ENCODE results near the gene RGS18.
"Not testable (repeated sequence)": the region's sequence is repeated elsewhere in the genome, so short reads cannot be mapped to it uniquely, and the experiment has no call there.

RGS18 gene

DNA sequence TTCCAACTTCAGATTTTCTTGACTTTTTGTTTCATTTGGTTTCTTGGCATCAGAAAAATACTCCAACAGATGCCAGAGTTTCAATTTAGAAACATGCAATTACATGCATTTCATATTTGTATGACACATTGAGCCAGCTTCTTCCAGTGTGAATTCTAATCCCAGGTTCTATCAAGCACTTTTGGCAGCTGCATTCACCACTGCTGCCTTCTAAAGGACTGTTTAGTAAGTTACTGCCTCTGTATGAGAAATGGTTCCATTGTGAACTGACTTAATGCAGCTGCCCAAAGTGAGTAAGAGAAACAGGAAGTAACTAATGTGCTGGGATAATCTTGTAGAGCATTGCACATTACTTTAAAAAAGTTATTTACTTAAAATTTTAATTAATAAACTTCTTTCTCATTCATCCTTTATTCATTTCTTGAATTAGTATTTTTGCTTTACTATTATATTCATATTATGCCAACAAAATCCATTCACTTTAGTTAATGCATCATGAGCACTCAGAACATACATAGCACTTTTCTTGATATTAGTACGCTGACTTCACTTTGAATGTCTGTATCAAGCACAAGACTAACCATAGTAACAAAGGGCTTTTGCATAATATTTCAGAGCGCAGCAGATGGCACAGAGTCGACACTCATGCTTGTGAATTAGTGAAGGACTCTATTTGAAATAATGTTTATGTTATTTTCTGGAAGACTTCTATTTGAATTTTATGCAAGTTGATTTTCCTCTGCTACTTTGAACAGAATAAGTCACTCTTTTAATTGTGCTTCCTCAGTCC, 9.8 kb downstream of the RGS18 start:
- no peak for DNase-seq

DNA sequence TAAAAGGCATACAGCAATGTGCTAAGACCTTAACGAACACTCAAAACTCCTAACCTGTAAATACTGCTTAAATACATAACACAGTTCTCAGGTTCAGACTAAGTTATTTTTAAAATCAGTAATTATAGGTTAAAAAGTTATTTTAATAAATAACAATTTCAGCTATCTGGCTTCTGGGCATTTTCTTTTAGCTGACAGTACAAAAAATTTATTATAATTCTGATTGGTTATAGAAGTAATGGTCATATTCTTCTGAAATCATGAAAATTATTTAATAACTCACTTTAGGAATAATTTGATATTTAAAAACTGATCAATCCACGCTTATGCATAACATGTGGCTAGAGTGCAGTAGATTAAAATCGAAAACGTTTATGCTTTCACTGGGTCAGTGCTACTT, 10.7 kb downstream of the RGS18 start:
- DNase-seq: no peak

DNA sequence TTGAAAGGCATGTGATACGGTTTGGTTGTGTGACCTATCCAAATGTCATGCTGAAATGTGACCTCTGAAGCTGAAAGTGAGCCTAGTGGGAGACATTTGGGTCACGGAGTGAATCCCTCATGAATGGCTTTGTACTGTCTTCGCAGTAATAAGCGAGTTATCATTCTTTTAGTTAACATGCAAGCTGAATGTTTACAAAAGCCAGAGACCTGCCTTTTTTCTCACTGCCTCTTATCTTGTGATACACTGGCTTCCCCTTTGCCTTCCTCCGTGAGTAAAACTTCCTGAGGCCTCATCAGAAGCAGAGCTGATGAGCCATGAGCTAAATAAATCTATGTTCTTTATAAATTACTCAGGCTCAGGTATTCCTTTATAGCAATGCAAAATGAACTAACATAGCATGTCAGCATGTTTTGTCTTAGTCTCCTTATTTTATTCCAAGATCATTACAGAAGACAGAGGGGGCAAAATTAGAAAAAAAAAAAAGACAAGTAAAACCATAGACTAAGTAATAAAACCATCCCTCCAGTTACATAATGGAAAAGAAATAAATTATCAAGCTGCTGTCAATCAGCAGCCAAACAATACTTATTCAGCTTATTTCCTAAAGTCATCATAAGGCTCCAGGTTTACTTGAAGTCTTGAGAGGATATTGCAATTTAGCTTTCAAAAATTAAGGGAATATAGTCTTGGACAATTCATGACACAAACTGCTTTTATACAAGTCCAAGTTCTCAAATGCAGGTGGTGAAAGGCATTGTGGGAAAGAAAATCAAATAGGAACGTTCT, 12.1 kb downstream of the RGS18 start:
- no peak for DNase-seq

DNA sequence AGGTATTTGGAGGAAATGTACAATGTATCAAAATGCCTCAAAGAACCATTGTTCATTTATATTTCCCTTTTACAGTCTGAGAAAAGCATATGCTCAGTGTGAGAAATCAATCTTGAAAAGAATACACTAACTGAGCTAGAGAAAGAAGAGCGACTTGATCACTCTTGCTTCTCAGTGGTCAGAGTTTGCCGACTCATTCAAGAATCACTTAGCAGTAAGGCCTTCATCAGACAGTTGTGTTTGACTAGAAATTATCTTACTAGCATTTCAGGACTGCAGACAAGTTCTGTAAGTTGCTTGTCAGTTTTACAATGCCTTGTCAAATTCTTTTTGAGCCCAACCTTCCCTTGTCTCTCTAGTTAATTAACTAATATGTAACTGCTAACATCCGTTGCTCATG, 12.9 kb downstream of the RGS18 start:
- no peak for DNase-seq

DNA sequence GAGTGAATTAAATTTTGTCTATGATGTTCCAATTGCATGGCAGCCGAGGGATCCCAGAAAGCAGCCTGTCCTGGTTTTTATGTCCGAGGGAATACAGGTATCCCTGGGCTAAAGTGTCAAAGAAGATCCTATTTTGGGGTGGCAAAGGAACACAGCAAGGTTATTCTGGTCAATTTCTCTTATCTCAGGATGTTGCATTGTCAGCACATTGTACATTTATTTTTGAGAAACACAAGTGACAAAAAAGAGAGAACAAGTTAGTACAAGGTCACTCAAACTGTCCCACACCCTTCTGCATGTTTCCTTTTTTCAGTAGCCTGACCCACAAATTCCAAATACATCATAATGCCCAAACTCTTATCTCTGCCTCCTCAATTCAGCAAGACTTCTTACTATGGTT, 17.7 kb downstream of the RGS18 start:
- DNase-seq: no peak

DNA sequence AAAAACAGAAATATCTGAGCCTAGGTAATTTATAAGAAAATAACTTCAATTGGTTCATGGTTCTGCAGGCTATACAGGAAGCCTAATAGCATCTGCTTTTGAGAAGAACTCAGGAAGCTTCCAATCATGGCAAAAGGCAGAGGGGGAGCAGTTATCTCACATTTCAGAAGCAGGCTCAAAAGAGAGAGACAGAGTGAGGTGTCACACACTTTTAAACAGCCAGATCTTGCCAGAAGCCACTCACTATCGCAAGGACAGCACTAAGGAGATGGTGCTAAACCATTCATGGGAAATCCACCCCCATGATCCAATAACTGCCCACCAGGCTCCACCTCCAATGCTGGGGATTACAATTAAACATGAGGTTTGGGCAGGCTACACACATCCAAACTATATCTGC, 25.5 kb downstream of the RGS18 start:
- no peak for DNase-seq

DNA sequence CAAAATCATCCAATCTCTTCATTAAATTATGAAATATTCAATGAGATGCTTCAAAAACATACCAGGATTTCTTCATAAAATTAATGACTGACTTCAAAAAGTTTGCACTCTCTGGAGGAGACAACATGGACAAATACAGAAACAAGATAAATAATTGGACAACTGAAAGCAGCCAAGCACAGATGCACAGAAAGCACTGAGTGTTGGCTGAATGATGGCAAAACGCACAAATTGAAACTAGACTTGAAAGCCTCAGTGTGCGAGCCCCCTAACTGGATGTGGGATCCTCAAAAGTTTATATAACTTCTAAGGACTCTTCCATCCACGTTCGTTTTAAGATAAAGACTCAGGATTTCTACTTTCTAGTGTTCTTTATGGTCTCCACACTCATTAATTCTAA, 27.9 kb downstream of the RGS18 start:
- DNase-seq: no peak

DNA sequence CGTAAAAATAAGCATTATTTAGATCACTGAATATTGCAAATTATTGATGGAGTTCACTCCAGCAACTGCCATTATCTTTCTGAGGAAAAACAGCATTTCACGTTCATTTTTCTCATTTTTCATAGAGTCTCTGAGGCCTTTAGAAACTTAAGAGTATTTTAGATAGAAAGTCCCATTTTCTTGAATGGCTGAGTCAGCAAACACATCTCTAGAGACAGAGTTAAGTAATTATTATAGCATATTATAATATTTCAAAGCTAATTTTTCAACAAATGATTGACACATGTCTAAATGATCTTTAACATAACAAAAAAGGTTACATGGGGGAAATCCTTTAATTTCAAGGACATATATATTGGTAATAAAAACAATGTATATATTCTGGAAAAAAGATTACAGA, 31.8 kb downstream of the RGS18 start:
- DNase-seq: no peak

DNA sequence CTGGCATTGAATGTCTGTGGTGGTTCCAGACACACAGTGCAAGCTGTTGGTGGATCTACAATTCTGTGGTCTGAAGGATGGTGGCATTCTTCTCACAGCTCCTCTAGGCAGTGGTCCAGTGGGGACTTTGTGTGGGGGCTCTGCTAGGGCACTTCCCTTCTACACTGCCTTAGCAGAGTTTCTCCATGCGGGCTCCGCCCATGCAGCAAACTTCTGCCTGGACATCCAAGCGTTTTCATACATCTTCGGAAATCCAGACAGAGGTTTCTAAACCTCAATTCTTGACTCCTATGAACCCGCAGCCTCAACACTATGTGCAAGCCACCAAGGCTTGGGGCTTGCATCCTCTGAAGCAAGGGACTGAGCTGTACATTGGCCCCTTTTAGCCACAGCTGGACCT, 43.0 kb downstream of the RGS18 start:
- no peak for DNase-seq

DNA sequence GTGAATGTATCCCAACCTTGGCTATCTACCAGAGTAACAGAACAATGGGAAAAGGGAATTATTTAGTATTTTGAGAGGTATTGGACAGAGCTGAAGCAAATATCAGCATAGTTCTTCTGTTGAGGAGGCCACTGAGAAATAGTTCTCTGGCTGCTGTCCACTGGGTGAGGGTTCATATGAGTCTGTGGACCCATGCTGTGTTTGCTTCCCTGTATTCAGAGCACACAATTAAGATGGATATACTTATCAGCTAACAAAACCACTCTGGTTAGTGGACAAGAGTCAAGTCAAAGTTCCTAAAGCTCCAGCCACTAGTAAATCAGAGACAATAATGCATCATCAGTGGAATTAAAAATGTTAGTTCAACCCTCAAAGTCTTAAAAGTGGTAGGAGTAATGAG, 66.1 kb downstream of the RGS18 start:
- DNase-seq: no peak

DNA sequence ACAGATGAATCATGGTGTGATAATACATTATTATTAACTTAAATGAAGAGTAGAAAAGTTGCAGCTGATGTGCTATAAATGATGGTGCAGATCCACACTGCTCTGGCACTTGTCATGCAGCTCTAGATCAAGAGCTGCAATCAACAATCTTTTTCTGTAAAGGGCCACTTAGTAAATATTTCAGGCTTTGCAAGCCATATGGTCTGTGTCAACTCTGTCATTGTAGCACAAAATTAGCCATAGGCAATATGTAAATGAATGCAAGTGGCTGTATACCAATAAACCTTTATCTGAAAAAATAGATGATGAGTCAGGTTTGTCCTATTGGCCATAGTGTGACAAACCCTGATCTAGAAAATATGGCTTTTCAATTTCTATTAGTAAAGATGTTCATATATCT, 66.6 kb downstream of the RGS18 start:
- DNase-seq: no peak

DNA sequence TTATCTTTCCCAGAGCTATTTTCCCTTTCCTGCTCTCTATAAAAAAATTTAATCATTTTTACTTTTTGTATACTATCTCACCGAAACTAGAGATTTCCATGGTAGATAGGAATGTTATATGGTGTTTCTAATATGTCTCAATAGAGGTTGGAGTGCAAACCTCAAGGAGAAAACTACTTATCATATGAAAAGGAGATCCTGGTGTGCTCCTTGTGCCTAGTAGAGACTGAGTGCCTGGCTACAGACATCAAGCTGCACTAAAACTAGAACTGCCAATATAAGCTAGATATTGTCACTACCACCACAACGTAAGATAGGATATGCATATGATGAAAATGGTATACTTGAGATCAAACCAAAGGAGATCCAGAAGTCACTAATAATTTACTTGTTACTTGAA, 67.0 kb downstream of the RGS18 start:
- DNase-seq: no peak

DNA sequence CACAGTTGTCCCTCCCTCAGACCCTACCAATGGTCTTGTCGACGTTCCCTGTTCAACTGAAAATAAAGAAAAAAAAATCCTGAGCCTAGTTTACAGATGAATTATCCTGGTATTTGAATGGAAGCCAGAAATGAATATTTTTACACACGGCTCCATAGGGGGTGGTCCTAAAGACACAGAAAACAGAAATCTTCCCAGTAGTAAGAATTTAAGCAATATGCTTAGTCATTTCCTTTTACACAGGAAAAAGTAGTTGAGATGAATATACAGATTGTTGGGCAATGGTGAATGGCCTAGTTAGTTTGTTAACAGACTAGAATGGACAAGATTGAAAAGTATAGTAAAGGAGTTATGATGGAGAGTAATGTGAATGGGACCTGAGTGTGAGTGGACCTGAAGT, 67.4 kb downstream of the RGS18 start:
- DNase-seq: no peak

DNA sequence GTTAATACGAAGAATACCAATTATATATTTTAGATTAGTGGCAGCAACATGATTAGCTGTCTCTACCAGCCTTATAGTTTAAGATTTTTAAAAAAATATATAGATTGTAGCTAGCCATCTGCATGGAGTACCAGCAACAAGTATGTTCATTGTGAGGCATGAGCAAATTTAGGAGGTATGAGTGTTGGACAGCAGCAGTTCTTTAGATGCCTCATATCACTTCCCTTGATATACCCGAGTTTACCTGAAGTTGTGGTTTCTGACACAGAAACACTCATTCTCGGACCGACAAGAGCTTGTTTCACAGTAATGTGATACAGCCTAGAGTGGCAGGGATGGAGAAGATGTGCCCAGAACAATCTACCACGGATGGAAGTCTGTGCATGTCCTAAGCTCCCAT, 69.1 kb downstream of the RGS18 start:
- DNase-seq: no peak

DNA sequence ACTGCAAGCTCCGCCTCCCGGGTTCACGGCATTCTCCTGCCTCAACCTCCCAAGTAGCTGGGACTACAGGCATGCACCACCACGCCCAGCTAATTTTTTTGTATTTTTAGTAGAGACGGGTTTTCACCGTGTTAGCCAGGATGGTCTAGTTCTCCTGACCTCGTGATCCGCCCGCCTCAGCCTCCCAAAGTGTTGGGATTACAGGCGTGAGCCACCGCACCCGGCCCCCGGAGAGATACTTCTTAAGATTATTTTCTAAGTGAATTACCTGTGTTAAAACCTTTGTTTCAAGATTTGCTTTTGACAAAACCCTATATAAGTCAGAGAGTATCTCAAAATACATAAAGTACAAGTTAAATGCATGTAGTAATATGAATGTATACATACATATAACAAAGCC, 69.7 kb downstream of the RGS18 start:
- not testable (repeated sequence) for DNase-seq

DNA sequence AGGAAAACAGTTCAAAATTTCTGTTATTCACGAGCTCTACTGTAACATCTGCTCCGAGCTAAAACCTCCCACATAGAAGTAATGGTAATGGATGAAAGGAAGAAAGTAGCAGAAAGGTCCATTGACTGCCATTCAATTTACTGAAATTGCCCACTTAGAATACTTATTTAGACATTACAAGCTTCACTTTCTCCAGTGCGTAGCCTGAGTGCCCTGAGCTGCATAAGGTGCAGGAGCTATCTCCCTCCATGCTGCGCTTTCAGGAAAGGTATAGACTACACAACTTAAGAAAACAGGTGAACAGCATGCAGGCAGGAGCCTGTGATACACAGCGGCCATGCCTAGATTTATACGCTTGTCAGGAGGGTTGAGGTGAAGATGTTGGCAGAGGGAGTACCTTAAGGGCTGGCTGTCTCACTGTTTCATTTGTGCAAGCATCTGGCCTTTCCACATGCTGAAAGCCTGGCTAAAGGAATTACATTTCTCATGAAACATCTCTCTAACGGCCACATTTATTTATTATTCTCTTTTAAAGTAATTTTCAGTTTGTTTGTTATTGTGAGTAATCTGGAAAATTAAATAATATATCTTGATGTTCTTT, 74.7 kb downstream of the RGS18 start:
- DNase-seq: no peak

DNA sequence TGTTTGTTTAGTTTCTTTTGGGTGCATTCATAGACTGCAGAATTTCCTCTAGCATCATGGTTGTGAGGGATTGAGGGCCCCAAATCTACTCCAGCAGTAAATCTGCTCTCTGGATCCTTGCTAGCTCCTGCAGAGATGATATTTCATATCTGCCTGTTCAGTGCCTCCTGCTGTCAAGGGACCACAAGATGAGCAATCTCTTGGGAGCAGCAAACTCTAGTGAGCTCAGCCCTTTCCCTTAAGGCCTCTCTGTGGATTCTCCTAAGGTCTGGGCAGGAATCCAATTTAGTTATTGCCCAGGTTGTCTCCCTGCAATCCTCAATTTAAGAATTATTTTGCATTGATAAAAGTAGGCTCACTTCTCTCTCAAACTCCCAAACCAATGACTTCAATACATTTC, 76.9 kb downstream of the RGS18 start:
- DNase-seq: no peak
